DOHH2 (cell line): ENCODE measurements around the gene ZBTB39.

Experiments
- H3F3A ChIP-seq: fragments of 200-600 bp; sonication (generic), shearing (Covaris generic); 2 replicates; pipeline ENCODE4 v1.6.0; 2016; ENCODE audit warnings: antibody characterized with exemption, mild to moderate bottlenecking; ENCODE audit not compliant: control insufficient read depth, insufficient read depth
- H3K27ac ChIP-seq: fragments of 200-600 bp; sonication (generic); 2 replicates; pipeline ENCODE4 v1.5.1; 2014; ENCODE audit warnings: low read depth, mild to moderate bottlenecking, low read length, moderate library complexity
- H3K27me3 ChIP-seq: fragments of 200-600 bp; sonication (generic); 2 replicates; pipeline ENCODE4 v1.6.1; 2014; ENCODE audit warnings: mild to moderate bottlenecking, low read length, mixed read lengths; ENCODE audit not compliant: control insufficient read depth
- H3K36me3 ChIP-seq: fragments of 200-600 bp; sonication (generic); 2 replicates; pipeline ENCODE4 v1.6.1; 2014; ENCODE audit warnings: mild to moderate bottlenecking, low read length, moderate library complexity, mixed read lengths; ENCODE audit not compliant: control insufficient read depth
- H3K4me1 ChIP-seq: fragments of 200-600 bp; sonication (generic); 2 replicates; pipeline ENCODE4 v1.6.1; 2014; ENCODE audit warnings: mild to moderate bottlenecking, low read length, mixed read lengths; ENCODE audit not compliant: control insufficient read depth
- H3K4me2 ChIP-seq: fragments of 200-600 bp; sonication (generic); 2 replicates; pipeline ENCODE4 v1.6.0; 2014; ENCODE audit warnings: mild to moderate bottlenecking, low read length, moderate library complexity
- H3K4me3 ChIP-seq: fragments of 200-600 bp; sonication (generic); 2 replicates; pipeline ENCODE4 v1.5.1; 2014; ENCODE audit warnings: mild to moderate bottlenecking, low read length, mixed read lengths
- H3K79me2 ChIP-seq: fragments of 200-600 bp; sonication (generic); 2 replicates; pipeline ENCODE4 v1.6.1; 2014; ENCODE audit warnings: mild to moderate bottlenecking, low read length, mixed read lengths; ENCODE audit not compliant: control insufficient read depth
- H3K9me2 ChIP-seq: fragments of 200-600 bp; sonication (generic); replicated peaks from 2 replicates; pipeline ENCODE4 v1.6.1; 2014; ENCODE audit warnings: mild to moderate bottlenecking, low read length, mixed read lengths; ENCODE audit not compliant: control insufficient read depth
- H3K9me3 ChIP-seq: fragments of 200-600 bp; sonication (generic); 2 replicates; pipeline ENCODE4 v1.6.1; 2014; ENCODE audit warnings: antibody characterized with exemption, low read length, mixed read lengths; ENCODE audit not compliant: control insufficient read depth, insufficient read depth
- H4K20me1 ChIP-seq: fragments of 200-600 bp; sonication (generic); 2 replicates; pipeline ENCODE4 v1.6.0; 2014; ENCODE audit warnings: low read depth, mild to moderate bottlenecking, antibody characterized with exemption, low read length, moderate library complexity; ENCODE audit not compliant: control insufficient read depth, insufficient read depth
- EZH2phosphoT487 ChIP-seq: fragments of 200-600 bp; sonication (generic); IDR thresholded peaks from 2 replicates; pipeline ENCODE4 v1.6.1; 2017; ENCODE audit warnings: borderline replicate concordance, mild to moderate bottlenecking, antibody characterized with exemption, low read length, moderate library complexity, mixed read lengths
- TF ChIP-seq, protein P1 (sequence below): fragments of 200-600 bp; sonication (generic); IDR thresholded peaks from one replicate; pipeline ENCODE4 v1.5.1; 2014; ENCODE audit warnings: antibody characterized with exemption, mild to moderate bottlenecking, low read depth, low read length; ENCODE audit not compliant: poor library complexity, severe bottlenecking

Gene ZBTB39

DNA sequence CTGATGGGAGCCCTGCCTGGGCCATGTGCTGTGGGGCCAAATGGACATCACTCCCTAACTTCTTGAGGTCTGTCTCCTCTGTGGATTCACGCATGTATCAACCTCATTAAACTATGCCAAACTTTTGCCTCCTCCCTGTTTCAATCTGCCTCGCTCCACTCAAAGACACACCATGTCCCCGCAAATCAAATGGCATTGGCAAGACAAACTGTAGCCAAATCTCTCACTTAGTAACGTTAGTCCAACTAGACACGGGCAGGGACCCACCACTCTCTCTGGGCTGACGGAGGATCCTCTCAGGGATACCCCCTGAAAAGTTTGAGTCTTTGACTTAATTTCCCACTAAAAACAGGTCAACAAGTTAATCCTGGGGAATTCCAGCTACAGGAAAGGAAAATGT is 8.0 kb downstream of the ZBTB39 start:
- Histone ChIP-seq H3K27ac (no peak overlapping the region), H4K20me1 (peaks cover 10% of the 10 kb centered on the region; the same call in 1 of the 2 replicates), H3K36me3 (peaks cover 34% of the 10 kb centered on the region), H3K9me2 (no peaks in the 10 kb centered on the region), H3K4me3 (no peak overlapping the region), H3K4me1 (no peaks in the 10 kb centered on the region; the same call in 1 of the 2 replicates), H3K27me3 (no peaks in the 10 kb centered on the region), H3K79me2 (peaks cover 34% of the 10 kb centered on the region), H3F3A (no peaks in the 10 kb centered on the region), H3K9me3 (no peaks in the 10 kb centered on the region), H3K4me2 (no peak overlapping the region)
- TF ChIP-seq, protein P1, sequence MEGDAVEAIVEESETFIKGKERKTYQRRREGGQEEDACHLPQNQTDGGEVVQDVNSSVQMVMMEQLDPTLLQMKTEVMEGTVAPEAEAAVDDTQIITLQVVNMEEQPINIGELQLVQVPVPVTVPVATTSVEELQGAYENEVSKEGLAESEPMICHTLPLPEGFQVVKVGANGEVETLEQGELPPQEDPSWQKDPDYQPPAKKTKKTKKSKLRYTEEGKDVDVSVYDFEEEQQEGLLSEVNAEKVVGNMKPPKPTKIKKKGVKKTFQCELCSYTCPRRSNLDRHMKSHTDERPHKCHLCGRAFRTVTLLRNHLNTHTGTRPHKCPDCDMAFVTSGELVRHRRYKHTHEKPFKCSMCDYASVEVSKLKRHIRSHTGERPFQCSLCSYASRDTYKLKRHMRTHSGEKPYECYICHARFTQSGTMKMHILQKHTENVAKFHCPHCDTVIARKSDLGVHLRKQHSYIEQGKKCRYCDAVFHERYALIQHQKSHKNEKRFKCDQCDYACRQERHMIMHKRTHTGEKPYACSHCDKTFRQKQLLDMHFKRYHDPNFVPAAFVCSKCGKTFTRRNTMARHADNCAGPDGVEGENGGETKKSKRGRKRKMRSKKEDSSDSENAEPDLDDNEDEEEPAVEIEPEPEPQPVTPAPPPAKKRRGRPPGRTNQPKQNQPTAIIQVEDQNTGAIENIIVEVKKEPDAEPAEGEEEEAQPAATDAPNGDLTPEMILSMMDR: no peak
- no peak for TF ChIP-seq EZH2phosphoT487

DNA sequence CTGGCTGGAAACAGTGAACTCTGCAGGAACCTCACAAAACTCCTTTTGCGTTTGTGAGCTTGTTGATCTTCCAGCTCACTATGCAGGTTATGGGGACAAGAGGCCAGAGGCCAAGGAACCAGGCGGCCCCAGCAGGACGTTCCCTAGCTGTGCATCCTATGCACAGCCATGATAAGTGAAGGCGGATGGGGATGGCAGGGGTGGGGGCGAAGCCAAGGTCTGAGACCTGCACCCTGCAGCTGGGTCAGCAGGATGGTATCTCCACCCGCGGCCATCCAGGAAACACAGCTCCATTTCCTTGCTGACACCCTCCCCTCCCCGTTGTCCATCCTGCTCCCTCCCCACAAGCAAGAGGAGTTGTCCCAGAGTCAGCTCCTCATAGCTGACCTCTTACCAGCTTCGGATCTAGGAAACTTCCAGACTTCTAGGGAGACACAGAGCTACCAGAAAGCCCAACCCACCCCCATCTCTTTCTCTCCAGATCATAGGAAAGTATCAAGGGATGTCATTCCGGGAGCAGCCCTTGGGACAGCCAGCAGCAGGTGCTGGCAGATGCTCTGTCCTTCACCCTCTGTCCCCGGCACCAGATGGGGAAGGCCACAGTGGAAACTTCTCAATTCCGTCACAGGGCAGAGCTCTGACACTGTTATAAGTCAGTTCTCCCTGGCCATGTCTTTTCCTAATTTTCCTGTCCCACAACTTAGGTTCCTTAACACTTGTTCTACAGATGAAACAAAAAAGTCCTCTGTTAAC is 9.4 kb downstream of the ZBTB39 start:
- Histone ChIP-seq H4K20me1 (peaks cover 10% of the 10 kb centered on the region; the same call in 1 of the 2 replicates), H3F3A (no peaks in the 10 kb centered on the region)
- no peak for TF ChIP-seq EZH2phosphoT487
- TF ChIP-seq, protein P1: no peak

DNA sequence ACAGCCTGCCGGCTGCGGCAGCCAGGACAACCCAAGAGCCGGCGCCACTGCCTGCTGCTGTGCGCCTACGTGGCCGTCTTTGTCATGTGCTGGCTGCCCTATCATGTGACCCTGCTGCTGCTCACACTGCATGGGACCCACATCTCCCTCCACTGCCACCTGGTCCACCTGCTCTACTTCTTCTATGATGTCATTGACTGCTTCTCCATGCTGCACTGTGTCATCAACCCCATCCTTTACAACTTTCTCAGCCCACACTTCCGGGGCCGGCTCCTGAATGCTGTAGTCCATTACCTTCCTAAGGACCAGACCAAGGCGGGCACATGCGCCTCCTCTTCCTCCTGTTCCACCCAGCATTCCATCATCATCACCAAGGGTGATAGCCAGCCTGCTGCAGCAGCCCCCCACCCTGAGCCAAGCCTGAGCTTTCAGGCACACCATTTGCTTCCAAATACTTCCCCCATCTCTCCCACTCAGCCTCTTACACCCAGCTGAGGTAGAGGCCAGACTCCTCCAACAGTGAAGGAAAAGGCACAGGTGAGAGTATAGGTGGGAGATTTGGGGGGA is 10.3 kb downstream of the ZBTB39 start:
- no peak overlapping the region for H3K27ac ChIP-seq
- peaks cover 11% of the 10 kb centered on the region for H3K36me3 ChIP-seq
- no peak overlapping the region for H3K4me3 ChIP-seq
- peaks cover 16% of the 10 kb centered on the region for H3K79me2 ChIP-seq
- no peak for TF ChIP-seq EZH2phosphoT487
- TF ChIP-seq, protein P1: no peak
- 0 out of 2 replicates have a peak, but pooled peaks cover 6% of the 10 kb centered on the region for H4K20me1 ChIP-seq
- no peaks in the 10 kb centered on the region for H3K9me2 ChIP-seq
- H3K27me3 ChIP-seq: no peaks in the 10 kb centered on the region
- no peaks in the 10 kb centered on the region for H3F3A ChIP-seq
- 0 out of 2 replicates have a peak, but pooled peaks cover 4% of the 10 kb centered on the region for H3K4me1 ChIP-seq
- H3K9me3 ChIP-seq: no peaks in the 10 kb centered on the region
- no peak overlapping the region for H3K4me2 ChIP-seq

More for the DNA sequence above, 9.4 kb downstream of the ZBTB39 start:
- Histone ChIP-seq H3K79me2 (peaks cover 25% of the 10 kb centered on the region), H3K4me3 (no peak overlapping the region), H3K9me2 (no peaks in the 10 kb centered on the region), H3K4me2 (no peak overlapping the region), H3K36me3 (peaks cover 21% of the 10 kb centered on the region), H3K4me1 (no peaks in the 10 kb centered on the region; the same call in 1 of the 2 replicates), H3K9me3 (no peaks in the 10 kb centered on the region), H3K27ac (no peak overlapping the region), H3K27me3 (no peaks in the 10 kb centered on the region)
